Tibial artery (tissue), 4 donors: ENCODE measurements around the gene ZBTB20.
A peak's percentile ranks its signal among the peaks of the same experiment; 100 is the strongest.

ENCODE experiments used
- DNase-seq, 2 donors: peaks; one replicate each; pipeline ENCODE4 v3.0.0-alpha.2; 2019
- H3K27ac ChIP-seq, 2 donors: fragments of 200-600 bp; sonication (generic) in 1 of 2; 1 replicate in 1 of 2; 2 replicates in 1 of 2; pipeline ENCODE4 v1.5.1; 2018 to 2019; ENCODE audit warnings: mild to moderate bottlenecking in 1 of 2
- H3K27me3 ChIP-seq, 2 donors: fragments of 200-600 bp; sonication (generic) in 1 of 2; one replicate each; pipeline versions ENCODE4 v1.5.1 to v1.6.0; 2016 to 2019
- H3K36me3 ChIP-seq, 3 donors: fragments of 200-600 bp; sonication (generic) in 2 of 3; one replicate each; pipeline ENCODE4 v1.5.1; 2016 to 2019; ENCODE audit warnings: mild to moderate bottlenecking in 2 of 3
- H3K4me1 ChIP-seq, 4 donors: fragments of 200-600 bp; sonication (generic) in 2 of 4; 1 replicate in 3 of 4; 2 replicates in 1 of 4; pipeline ENCODE4 v1.5.1; 2016 to 2019
- H3K4me3 ChIP-seq, 2 donors: fragments of 200-600 bp; sonication (generic) in 1 of 2; 1 replicate in 1 of 2; 2 replicates in 1 of 2; pipeline ENCODE4 v1.5.1; 2018 to 2019; ENCODE audit warnings: mild to moderate bottlenecking in 2 of 2
- H3K9me3 ChIP-seq, 3 donors: fragments of 200-600 bp; sonication (generic) in 1 of 3; one replicate each; pipeline ENCODE4 v1.5.1; 2016 to 2019
- CTCF ChIP-seq, 2 experiments: fragments of 200-600 bp in 1 of 2; fragments of 450-650 bp in 1 of 2; IDR thresholded peaks; one replicate each; pipeline ENCODE4 v1.5.1; 2017 to 2019; ENCODE audit warnings: antibody characterized with exemption in 2 of 2, mild to moderate bottlenecking in 1 of 2, moderate library complexity in 1 of 2
- intact Hi-C: fragments of 100-400 bp; cut with DNase I; formaldehyde crosslinking; loops from one replicate; pipeline ENCODE4 v1.15.0; 2023; ENCODE audit warnings: low total_unique reads

ZBTB20 gene

GRCh38 chr3:115022835-115023398 is 124.2 kb downstream of the ZBTB20 start:
- H3K4me3 ChIP-seq = no peak overlapping the region
- H3K36me3 ChIP-seq = no peaks in the 10 kb centered on the region
- H3K27me3 ChIP-seq = no peaks in the 10 kb centered on the region
- no peak overlapping the region for H3K27ac ChIP-seq
- no peaks in the 10 kb centered on the region for H3K9me3 ChIP-seq
- TF ChIP-seq CTCF (IDR thresholded peaks at IDR 0.05) = no peak
- intact Hi-C loops = no loop called here
- DNase-seq = no peak
- peaks cover 0 to 33% (median 0%) of the 10 kb centered on the region in 4 donors for H3K4me1 ChIP-seq

GRCh38 chr3:115022199-115022598 is 124.9 kb downstream of the ZBTB20 start:
- Histone ChIP-seq H3K36me3 (no peaks in the 10 kb centered on the region), H3K27ac (no peak overlapping the region), H3K4me1 (peaks cover 0 to 36% (median 0%) of the 10 kb centered on the region in 4 donors), H3K4me3 (no peak overlapping the region), H3K9me3 (no peaks in the 10 kb centered on the region), H3K27me3 (no peaks in the 10 kb centered on the region)
- intact Hi-C loops = no loop called here
- no peak for DNase-seq
- TF ChIP-seq CTCF (IDR thresholded peaks at IDR 0.05) = no peak

GRCh38 chr3:115021061-115021460 is 126.0 kb downstream of the ZBTB20 start:
- DNase-seq = no peak
- intact Hi-C loops = no loop called here
- TF ChIP-seq CTCF (IDR thresholded peaks at IDR 0.05) = no peak
- Histone ChIP-seq H3K27ac (no peak overlapping the region), H3K4me1 (peaks cover 0 to 36% (median 0%) of the 10 kb centered on the region in 4 donors), H3K9me3 (no peaks in the 10 kb centered on the region), H3K27me3 (no peaks in the 10 kb centered on the region), H3K4me3 (no peak overlapping the region), H3K36me3 (peaks cover 0 to 4% (median 0%) of the 10 kb centered on the region in 3 donors)

GRCh38 chr3:115019900-115020299 is 127.2 kb downstream of the ZBTB20 start:
- Histone ChIP-seq H3K27me3 (no peaks in the 10 kb centered on the region), H3K4me1 (peaks cover 0 to 36% (median 0%) of the 10 kb centered on the region in 4 donors), H3K27ac (no peak overlapping the region), H3K4me3 (no peak overlapping the region), H3K9me3 (no peaks in the 10 kb centered on the region), H3K36me3 (peaks cover 0 to 4% (median 0%) of the 10 kb centered on the region in 3 donors)
- TF ChIP-seq CTCF (IDR thresholded peaks at IDR 0.05) = no peak
- intact Hi-C loops = no loop called here
- peak in 1 of 2 donors; percentile 20 for DNase-seq

- H3K4me3 ChIP-seq = no peak overlapping the region
- no peaks in the 10 kb centered on the region for H3K9me3 ChIP-seq
- H3K27ac ChIP-seq = peak overlapping the region in 1 of 2 donors; percentile 15
- intact Hi-C loops = no loop called here
- H3K36me3 ChIP-seq = peaks cover 0 to 4% (median 0%) of the 10 kb centered on the region in 3 donors
- H3K4me1 ChIP-seq = peaks cover 0 to 28% (median 0%) of the 10 kb centered on the region in 4 donors
- no peak for TF ChIP-seq CTCF (IDR thresholded peaks at IDR 0.05)
- H3K27me3 ChIP-seq = no peaks in the 10 kb centered on the region
- no peak for DNase-seq
Observed at GRCh38 chr3:115018694-115019093, 128.4 kb downstream of the ZBTB20 start.
